ENCODE results near the gene DHRS4. TPM values are rescaled to one million over a fixed set of nuclear protein-coding genes. Genes with fewer than 3 reads are reported as not detected.
A peak's percentile ranks its signal among the peaks of the same experiment; 100 is the strongest.

Gene DHRS4
- total RNA-seq (2016; rRNA removed; fragmentation: Illumina TruSeq; extraction: Trizol), result 45.1 and 49.4 TPM in 2 replicates
- total RNA-seq (2016; cell fraction: cytosol; rRNA removed; fragmentation: Illumina TruSeq; extraction: Trizol; ENCODE audit: low read depth), result 15.8 and 17.4 TPM in 2 replicates
- 42.9 and 43.7 TPM in 2 replicates for total RNA-seq (2016; cell fraction: insoluble cytoplasmic fraction; rRNA removed; fragmentation: Illumina TruSeq; extraction: Trizol)
- total RNA-seq (2016; cell fraction: membrane; rRNA removed; fragmentation: Illumina TruSeq; extraction: Trizol), result 15.2 and 18.0 TPM in 2 replicates
- 19.7 and 22.2 TPM in 2 replicates for total RNA-seq (2016; cell fraction: nucleus; rRNA removed; fragmentation: Illumina TruSeq; extraction: Trizol)
- polyA plus RNA-seq (2011; rRNA removed), result 23.9 and 25.0 TPM in 2 replicates
- 35.5 and 38.0 TPM in 2 replicates for polyA plus RNA-seq (2011; cell fraction: cytosol; rRNA removed)
- 29.3 and 34.3 TPM in 2 replicates for polyA plus RNA-seq (2011; cell fraction: nucleus; rRNA removed)
- 33.9 and 38.4 TPM in 2 replicates for polyA plus RNA-seq (2012)
- 13.9 and 14.7 TPM in 2 replicates for polyA plus RNA-seq (2016; cell fraction: cytosol; fragmentation: Illumina TruSeq; extraction: Trizol; ENCODE audit: low read depth)
- polyA plus RNA-seq (2016; cell fraction: insoluble cytoplasmic fraction; fragmentation: Illumina TruSeq; extraction: Trizol; ENCODE audit: low read depth), result 59.7 and 60.2 TPM in 2 replicates
- polyA plus RNA-seq (2016; cell fraction: membrane; fragmentation: Illumina TruSeq; extraction: Trizol; ENCODE audit: low read depth), result 15.8 and 16.6 TPM in 2 replicates
- polyA plus RNA-seq (2016; cell fraction: nucleus; fragmentation: Illumina TruSeq; extraction: Trizol; ENCODE audit: insufficient read depth, low read depth), result 35.6 and 46.5 TPM in 2 replicates
- 19.9 and 41.3 TPM in 2 replicates for polyA minus RNA-seq (2011; rRNA and poly(A)+ RNA removed; ENCODE audit: low replicate concordance)
- 10.0 and 12.1 TPM in 2 replicates for polyA minus RNA-seq (2011; cell fraction: cytosol; rRNA and poly(A)+ RNA removed)
- polyA minus RNA-seq (2011; cell fraction: nucleus; rRNA and poly(A)+ RNA removed), result 9.8 and 13.7 TPM in 2 replicates
- percentile 80 among the genes with signal in this experiment for Bru-seq, nascent RNA
- BruChase-seq, experiment 1, labeled RNA remaining after a 6-hour chase, result percentile 56 among the genes with signal in this experiment
- BruChase-seq, experiment 2, labeled RNA remaining after a 2-hour chase, result percentile 62 among the genes with signal in this experiment
- long read RNA-seq, experiment 1, transcript DHRS4-201 (8 exons, 1,443 nt), result major isoform, 42 of 83 reads
- long read RNA-seq, experiment 1, transcript DHRS4-203 (5 exons, 727 nt), result minor isoform, 16 of 83 reads
- long read RNA-seq, experiment 1, partial matches to known transcripts, result 14 of 83 reads
- long read RNA-seq, experiment 1, other reads (novel, unspliced or antisense), result 9 of 83 reads
- long read RNA-seq, experiment 2, transcript DHRS4-201 (8 exons, 1,443 nt), result major isoform, 59 of 117 reads
- long read RNA-seq, experiment 2, transcript DHRS4-203 (5 exons, 727 nt), result minor isoform, 33 of 117 reads
- long read RNA-seq, experiment 2, partial matches to known transcripts, result 5 of 117 reads
- long read RNA-seq, experiment 2, other reads (novel, unspliced or antisense), result 17 of 117 reads

- under 1% methylated on average over 44 of the region's 44 CpGs for WGBS (ENCODE audit: low lambda C conversion rate)
- DNase-seq (ENCODE audit: low spot score) (peak; percentile 94), ATAC-seq (peak; percentile 98), FAIRE-seq (peak; percentile 44)
- TSS peak; percentile 75 for BruUV-seq (replicated peaks)
- Histone ChIP-seq H3K4me2 (ENCODE audit: low read depth, low read length) (peak within 1 kb of the TSS; percentile 97), H3K4me3 (replicated peaks in 1 of 3; ENCODE audit: insufficient read depth in 1 of 3, low read depth in 2 of 3, low read length in 3 of 3) (peak within 1 kb of the TSS; percentile 73 to 90 (median 85)), H3K9ac (ENCODE audit: insufficient read depth, low read depth, low read length) (peak within 1 kb of the TSS; percentile 92), H3K4me1 (ENCODE audit: insufficient read depth, low read length) (peaks cover 27% of the 10 kb centered on the region), H3K79me2 (ENCODE audit: insufficient read depth, low read length) (peaks cover 5% of the 10 kb centered on the region), H3K27ac (ENCODE audit: extremely low read length, insufficient read depth, low read length) (peak within 1 kb of the TSS; percentile 74), H3K36me3 (replicated peaks in 1 of 2; ENCODE audit: control insufficient read depth in 1 of 2, insufficient read depth in 2 of 2, low read length in 2 of 2) (0 out of 5 replicates have a peak, but pooled peaks cover 0 to 3% of the 10 kb centered on the region in 2 experiments), H3K9me3 (ENCODE audit: low read length) (no peaks in the 10 kb centered on the region), H3K27me3 (ENCODE audit: control insufficient read depth in 1 of 2, insufficient read depth in 2 of 2, low read length in 2 of 2) (no peaks in the 10 kb centered on the region), H4K20me1 (ENCODE audit: insufficient read depth, low read length) (no peaks in the 10 kb centered on the region), H2AFZ (ENCODE audit: low read length) (peak within 1 kb of the TSS; percentile 7)
- ChIA-PET POLR2A (interaction anchor here (0.7 to 3.1 kb wide), 13 partner anchors 9 to 859 kb away, joined by 3 to 20 read pairs (median 4); partner anchors contain the start of genes ACIN1, DHRS2 and PCK2), CTCF (ENCODE audit: low intra/inter-chr PET ratio, low total read pairs) (interaction anchor here (0.6 to 2.2 kb wide), 8 partner anchors 24 to 365 kb away, joined by 3 to 18 read pairs (median 6); no protein-coding TSS in a partner anchor)
- in situ Hi-C loops (cut with HindIII; ENCODE audit: extremely low pct_ligation_motif_present, low pct_unique_long_range_greater_than_20kb) (no loop called here), intact Hi-C loops (cut with micrococcal nuclease; ENCODE audit: unreplicated experiment) (loop anchor here (1.0 to 5.0 kb wide), 5 partner anchors 23 to 364 kb away; no protein-coding TSS in a partner anchor)
- TF ChIP-seq ZFP36L1 (CRISPR knock-in tag; IDR thresholded peaks at IDR 0.05) (peak; percentile 93), KDM6A (CRISPR knock-in tag; IDR thresholded peaks at IDR 0.05; ENCODE audit: low read depth) (0 out of 2 replicates have a peak, but pooled peaks have one; percentile 47), ZNF569 (CRISPR knock-in tag; IDR thresholded peaks at IDR 0.05; ENCODE audit: borderline replicate concordance) (0 out of 2 replicates have a peak, but pooled peaks have one; percentile 95), ZBTB39 (CRISPR knock-in tag; IDR thresholded peaks at IDR 0.05) (peak; percentile 91), SIN3A (IDR thresholded peaks at IDR 0.05; ENCODE audit: borderline replicate concordance, low read depth, low read length) (peak; percentile 95), MXD4 (CRISPR knock-in tag; IDR thresholded peaks at IDR 0.05) (no peak; the same call in none of the 2 replicates), SP140L (CRISPR knock-in tag; IDR thresholded peaks at IDR 0.05; ENCODE audit: borderline replicate concordance) (0 out of 2 replicates have a peak, but pooled peaks have one; percentile 83), MAF1 (CRISPR knock-in tag; IDR thresholded peaks at IDR 0.05; ENCODE audit: borderline replicate concordance) (peak; percentile 95), KAT8 (CRISPR knock-in tag; IDR thresholded peaks at IDR 0.05) (peak; percentile 95), ZGPAT (CRISPR knock-in tag; IDR thresholded peaks at IDR 0.05) (peak; percentile 100)
Observed at GRCh38 chr14:23953464-23954278, at the start of gene DHRS4. TSS of gene DHRS4 (plus strand) at chr14:23953770. CDS start at chr14:23953789, 19 bp downstream.
